NCI-H2227 (cell line): ENCODE results near the gene C10orf105.

ENCODE experiments used
- DNase-seq: peaks from one replicate; lab custom pipeline; 2025; ENCODE audit not compliant: unreplicated experiment; lab: John Stamatoyannopoulos, UW

The C10orf105 gene

GRCh38 chr10:71719464-71720201 lies at the start of gene C10orf105:
Gene C10orf105 (minus strand): TSS chr10:71719778. CDS start chr10:71716337, 3,441 bp downstream.
- no peak for DNase-seq

- DNase-seq = no peak
These were observed 48.0 kb upstream of the C10orf105 start for GRCh38 chr10:71767420-71768035.

- DNase-seq = no peak
These were observed 47.3 kb upstream of the C10orf105 start for GRCh38 chr10:71766717-71767419.

GRCh38 chr10:71765906-71766716 lies 46.5 kb upstream of the C10orf105 start:
- DNase-seq = no peak

- DNase-seq = no peak
These were observed 45.8 kb upstream of the C10orf105 start for GRCh38 chr10:71765176-71765904.

- no peak for DNase-seq
These were observed 44.0 kb upstream of the C10orf105 start for GRCh38 chr10:71763352-71764127.

- no peak for DNase-seq
These were observed 42.7 kb upstream of the C10orf105 start for GRCh38 chr10:71762324-71762723.

- no peak for DNase-seq
These were observed 42.0 kb upstream of the C10orf105 start for GRCh38 chr10:71761541-71762113.

GRCh38 chr10:71761105-71761511 lies 41.5 kb upstream of the C10orf105 start:
- no peak for DNase-seq

GRCh38 chr10:71757399-71757922 lies 37.9 kb upstream of the C10orf105 start:
- no peak for DNase-seq

GRCh38 chr10:71756311-71757191 lies 37.0 kb upstream of the C10orf105 start:
- DNase-seq = no peak

- no peak for DNase-seq
These were observed 35.8 kb upstream of the C10orf105 start for GRCh38 chr10:71755179-71755879.

- no peak for DNase-seq
These were observed 35.0 kb upstream of the C10orf105 start for GRCh38 chr10:71754562-71754961.

- no peak for DNase-seq
These were observed 34.5 kb upstream of the C10orf105 start for GRCh38 chr10:71753960-71754505.

- DNase-seq = no peak
These were observed 33.7 kb upstream of the C10orf105 start for GRCh38 chr10:71753091-71753959.

GRCh38 chr10:71752391-71753090 lies 33.0 kb upstream of the C10orf105 start:
- no peak for DNase-seq
